Upper lobe of left lung (tissue), 6 donors: Measurements from ENCODE around the gene CPNE8. TPM values are rescaled to one million over a fixed set of nuclear protein-coding genes. Genes with fewer than 3 reads are reported as not detected.

ENCODE experiments used
- ATAC-seq, 2 donors: fragments of 200-7000 bp; cut with Tn5 transposase; one replicate each; pipeline ENCODE4 v1.9.1; 2022; ENCODE audit warnings: mild to moderate bottlenecking in 2 of 2, moderate library complexity in 2 of 2; ENCODE audit not compliant: low FRiP score in 2 of 2
- DNase-seq, 2 donors: peaks; one replicate each; pipeline ENCODE4 v3.0.0-alpha.2; 2019 to 2020
- H3K27ac ChIP-seq, 4 donors: fragments of 200-600 bp; sonication (generic); one replicate each; pipeline ENCODE4 v1.5.1; 2016 to 2019
- H3K27me3 ChIP-seq, 4 donors: fragments of 200-600 bp; sonication (generic); one replicate each; pipeline ENCODE4 v1.5.1; 2017 to 2019
- H3K36me3 ChIP-seq, 4 donors: fragments of 200-600 bp; sonication (generic); one replicate each; pipeline ENCODE4 v1.5.1; 2016 to 2019
- H3K4me1 ChIP-seq, 4 donors: fragments of 200-600 bp; sonication (generic); one replicate each; pipeline ENCODE4 v1.5.1; 2018 to 2019
- H3K4me3 ChIP-seq, 4 donors: fragments of 200-600 bp; sonication (generic); one replicate each; pipeline ENCODE4 v1.5.1; 2017 to 2019; ENCODE audit warnings: mild to moderate bottlenecking in 2 of 4, moderate library complexity in 1 of 4
- H3K9me3 ChIP-seq, 4 donors: fragments of 200-600 bp; sonication (generic); one replicate each; pipeline ENCODE4 v1.5.1; 2018 to 2019
- CTCF ChIP-seq, 6 experiments: fragments of 450-650 bp in 4 of 6; fragments of 200-600 bp in 2 of 6; sonication (generic) in 2 of 6; IDR thresholded peaks; one replicate each; pipeline ENCODE4 v1.5.1; 2016 to 2019; ENCODE audit warnings: antibody characterized with exemption in 6 of 6
- EP300 ChIP-seq, 4 donors: sonication (generic); formaldehyde crosslinking; IDR thresholded peaks; one replicate each; pipeline ENCODE4 v1.5.1; 2017; ENCODE audit warnings: antibody characterized with exemption in 4 of 4, control low read depth in 2 of 4
- POLR2A ChIP-seq, 4 donors: fragments of 450-650 bp; IDR thresholded peaks; one replicate each; pipeline ENCODE4 v1.5.1; 2016 to 2017; ENCODE audit warnings: antibody characterized with exemption in 4 of 4, mild to moderate bottlenecking in 2 of 4
- POLR2AphosphoS5 ChIP-seq, 2 donors: sonication (generic); formaldehyde crosslinking; IDR thresholded peaks; one replicate each; pipeline ENCODE4 v1.5.1; 2017; ENCODE audit warnings: antibody characterized with exemption in 2 of 2
- WGBS, 2 donors: methylation state at CpG; one replicate each; pipeline ENCODE4 v1.1.5; 2017 to 2018; 5-methylcytosine and 5-hydroxymethylcytosine counted together
- total RNA-seq, 6 donors: library from RNA; depleted of rRNA in 4 of 6; stranded (reverse); fragments of >200 nt in 4 of 6; gene quantifications; one replicate each; pipeline versions ENCODE4 v1.1.0 to v1.2.1, GENCODE V29; 2016 to 2021
- donor health status: DM: no; HTN: no; CAD: no; lungs with moderate emphysema.
- donor health status: DM: no; HTN: yes; CAD: no; lungs with severe emphysema.

The CPNE8 gene
- total RNA-seq, 6 donors from 2014 or later = 14.3 to 38.8 (median 20.2) TPM

- TF ChIP-seq POLR2A (IDR thresholded peaks at IDR 0.05) = no peak
- no peak for TF ChIP-seq POLR2AphosphoS5 (IDR thresholded peaks at IDR 0.05)
- no peak for TF ChIP-seq CTCF (IDR thresholded peaks at IDR 0.05)
- no peak for TF ChIP-seq EP300 (IDR thresholded peaks at IDR 0.05)
- ATAC-seq (no peak), DNase-seq (no peak)
- Histone ChIP-seq H3K4me3 (peak overlapping the region in 3 of 4 donors; percentile 64 to 75 (median 71)), H3K36me3 (no peaks in the 10 kb centered on the region), H3K9me3 (no peaks in the 10 kb centered on the region), H3K27ac (peak overlapping the region in 3 of 4 donors; percentile 91 to 95 (median 94)), H3K4me1 (peaks cover 9 to 20% (median 14%) of the 10 kb centered on the region in 4 donors), H3K27me3 (no peaks in the 10 kb centered on the region)
- WGBS, 2 donors = 73 to 76% methylated on average over 6 of the region's 6 CpGs
Observed at GRCh38 chr12:38907201-38907923, 2.0 kb upstream of the CPNE8 start.

GRCh38 chr12:38906482-38907200 is 1.2 kb upstream of the CPNE8 start:
- peak; percentile 82 to 92 (median 88) for TF ChIP-seq CTCF (IDR thresholded peaks at IDR 0.05)
- peak; percentile 33 to 84 for TF ChIP-seq POLR2AphosphoS5 (IDR thresholded peaks at IDR 0.05)
- peak in 2 of 4 donors; percentile 31 to 63 for TF ChIP-seq POLR2A (IDR thresholded peaks at IDR 0.05)
- peak in 1 of 4 donors; percentile 27 for TF ChIP-seq EP300 (IDR thresholded peaks at IDR 0.05)
- peak overlapping the region; percentile 91 to 98 (median 94) for H3K27ac ChIP-seq
- H3K36me3 ChIP-seq = no peaks in the 10 kb centered on the region
- ATAC-seq = peak; percentile 90 to 93
- WGBS, 2 donors = 2 to 5% methylated on average over 23 to 36 of the region's 36 CpGs
- H3K9me3 ChIP-seq = no peaks in the 10 kb centered on the region
- peak overlapping the region; percentile 64 to 75 (median 70) for H3K4me3 ChIP-seq
- H3K4me1 ChIP-seq = peaks cover 9 to 20% (median 14%) of the 10 kb centered on the region in 4 donors
- no peaks in the 10 kb centered on the region for H3K27me3 ChIP-seq
- DNase-seq = peak; percentile 89 to 96

- 21 to 31% methylated on average over 32 to 49 of the region's 49 CpGs for WGBS, 2 donors
- H3K4me3 ChIP-seq = peak overlapping the region; percentile 64 to 75 (median 70)
- H3K4me1 ChIP-seq = peaks cover 9 to 20% (median 14%) of the 10 kb centered on the region in 4 donors
- no peaks in the 10 kb centered on the region for H3K9me3 ChIP-seq
- peak; percentile 85 to 93 for DNase-seq
- no peaks in the 10 kb centered on the region for H3K36me3 ChIP-seq
- ATAC-seq = peak; percentile 91 to 93
- peak overlapping the region; percentile 91 to 98 (median 94) for H3K27ac ChIP-seq
- TF ChIP-seq POLR2AphosphoS5 (IDR thresholded peaks at IDR 0.05) = peak; percentile 73 to 81
- peak in 2 of 4 donors; percentile 47 to 60 for TF ChIP-seq EP300 (IDR thresholded peaks at IDR 0.05)
- TF ChIP-seq CTCF (IDR thresholded peaks at IDR 0.05) = peak in 1 of 6 experiments; percentile 2
- TF ChIP-seq POLR2A (IDR thresholded peaks at IDR 0.05) = peak in 1 of 4 donors; percentile 11
- H3K27me3 ChIP-seq = no peaks in the 10 kb centered on the region
Observed at GRCh38 chr12:38904537-38905479, 583 bp downstream of the CPNE8 start.

- Histone ChIP-seq H3K4me3 (peak overlapping the region in 2 of 4 donors; percentile 71 to 75), H3K27ac (peak overlapping the region; percentile 91 to 98 (median 94))
Observed at GRCh38 chr12:38903596-38903995, 1.8 kb downstream of the CPNE8 start.

More at GRCh38 chr12:38903596-38903995, 1.8 kb downstream of the CPNE8 start:
- WGBS, 2 donors = 30 to 58% methylated on average over 3 of the region's 3 CpGs
- ATAC-seq = no peak
- no peak for TF ChIP-seq POLR2A (IDR thresholded peaks at IDR 0.05)
- no peak for TF ChIP-seq CTCF (IDR thresholded peaks at IDR 0.05)
- TF ChIP-seq POLR2AphosphoS5 (IDR thresholded peaks at IDR 0.05) = no peak
- no peak for TF ChIP-seq EP300 (IDR thresholded peaks at IDR 0.05)
- no peaks in the 10 kb centered on the region for H3K27me3 ChIP-seq
- H3K9me3 ChIP-seq = no peaks in the 10 kb centered on the region
- H3K4me1 ChIP-seq = peaks cover 9 to 20% (median 14%) of the 10 kb centered on the region in 4 donors
- no peak for DNase-seq
- H3K36me3 ChIP-seq = no peaks in the 10 kb centered on the region
